Duodenal mucosa (tissue), 2 donors: Measurements from ENCODE around the gene CCL3.
"Not testable (repeated sequence)": the region's sequence is repeated elsewhere in the genome, so short reads cannot be mapped to it uniquely, and the experiment has no call there.

Experiments used
- H3K27ac ChIP-seq: one replicate; pipeline ENCODE4 v1.7.0; 2013; ENCODE audit warnings: low read depth, low read length
- H3K27me3 ChIP-seq, 2 donors: one replicate each; pipeline ENCODE4 v1.7.0; 2013; ENCODE audit warnings: low read length in 2 of 2, control low read depth in 1 of 2; ENCODE audit not compliant: insufficient read depth in 2 of 2, control insufficient read depth in 1 of 2
- H3K36me3 ChIP-seq, 2 donors: one replicate each; pipeline ENCODE4 v1.7.0; 2013; ENCODE audit warnings: low read length in 2 of 2, control low read depth in 1 of 2; ENCODE audit not compliant: insufficient read depth in 2 of 2, control insufficient read depth in 1 of 2
- H3K4me1 ChIP-seq, 2 donors: one replicate each; pipeline ENCODE4 v1.7.0; 2013; ENCODE audit warnings: low read length in 2 of 2, control low read depth in 1 of 2; ENCODE audit not compliant: insufficient read depth in 2 of 2, control insufficient read depth in 1 of 2
- H3K4me3 ChIP-seq, 2 donors: one replicate each; pipeline ENCODE4 v1.7.0; 2013; ENCODE audit warnings: low read length in 2 of 2, low read depth in 1 of 2
- H3K9ac ChIP-seq, 2 donors: one replicate each; pipeline ENCODE4 v1.7.0; 2013; ENCODE audit warnings: low read length in 2 of 2, low read depth in 1 of 2
- H3K9me3 ChIP-seq, 2 donors: one replicate each; pipeline ENCODE4 v1.7.0; 2013; ENCODE audit warnings: low read length in 2 of 2, control low read depth in 1 of 2; ENCODE audit not compliant: control insufficient read depth in 1 of 2

CCL3 gene

DNA sequence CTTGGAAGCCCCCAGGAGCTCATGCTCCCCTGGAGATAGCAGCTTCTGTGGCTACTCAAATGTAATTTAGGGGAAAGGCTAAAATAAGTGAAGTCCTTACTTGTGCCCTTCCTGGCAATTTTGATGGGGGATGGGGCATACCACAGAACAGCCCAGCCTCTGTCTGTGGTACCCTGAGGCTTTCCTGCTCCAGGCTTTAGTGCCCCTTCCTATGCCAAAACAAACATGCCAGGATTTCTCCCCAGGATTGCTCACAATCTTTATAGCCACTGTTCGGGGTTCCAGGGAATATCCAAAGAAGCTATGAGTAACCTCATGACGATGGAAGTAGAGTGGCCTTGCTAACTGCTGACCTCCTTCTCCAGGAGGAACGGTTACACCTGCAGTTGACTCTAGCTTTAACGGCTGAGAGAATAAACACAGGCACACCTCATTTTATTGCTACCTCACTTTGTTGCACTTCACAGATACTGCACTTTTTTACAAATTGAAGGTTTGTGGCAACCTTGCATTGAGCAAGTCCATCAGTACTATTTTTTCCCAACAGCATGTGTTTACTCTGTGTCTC lies 38.6 kb upstream of the CCL3 start:
- Histone ChIP-seq H3K4me1 (peaks cover 8 to 12% of the 10 kb centered on the region in 2 donors), H3K9me3 (peaks cover 14 to 15% of the 10 kb centered on the region in 2 donors), H3K9ac (no peak overlapping the region), H3K36me3 (no peaks in the 10 kb centered on the region), H3K4me3 (no peak overlapping the region), H3K27me3 (no peaks in the 10 kb centered on the region), H3K27ac (no peak overlapping the region)

DNA sequence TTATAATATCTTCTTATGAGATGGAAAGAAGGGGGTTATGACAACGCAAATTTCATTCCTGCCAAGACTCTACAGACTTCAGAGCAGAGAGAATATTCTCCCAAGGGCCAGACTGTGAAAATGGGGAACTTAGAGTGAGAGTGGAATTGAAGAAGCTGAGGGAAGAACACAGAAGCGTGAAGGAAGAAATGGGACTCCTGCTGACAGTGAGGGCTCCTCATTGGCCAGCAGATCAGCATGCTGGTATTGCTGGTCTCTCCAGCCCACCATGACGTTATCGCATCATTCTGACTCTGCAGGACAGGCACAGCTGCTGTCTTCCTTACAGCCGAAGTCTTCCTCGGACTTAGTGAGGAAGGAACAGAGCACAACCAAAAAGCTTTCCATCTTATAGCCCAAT lies 38.0 kb upstream of the CCL3 start:
- H3K4me1 ChIP-seq, result peaks cover 7 to 12% of the 10 kb centered on the region in 2 donors
- no peak overlapping the region for H3K4me3 ChIP-seq
- H3K9ac ChIP-seq, result no peak overlapping the region
- H3K9me3 ChIP-seq, result peaks cover 14 to 15% of the 10 kb centered on the region in 2 donors
- no peaks in the 10 kb centered on the region for H3K36me3 ChIP-seq
- H3K27ac ChIP-seq, result no peak overlapping the region
- H3K27me3 ChIP-seq, result no peaks in the 10 kb centered on the region

DNA sequence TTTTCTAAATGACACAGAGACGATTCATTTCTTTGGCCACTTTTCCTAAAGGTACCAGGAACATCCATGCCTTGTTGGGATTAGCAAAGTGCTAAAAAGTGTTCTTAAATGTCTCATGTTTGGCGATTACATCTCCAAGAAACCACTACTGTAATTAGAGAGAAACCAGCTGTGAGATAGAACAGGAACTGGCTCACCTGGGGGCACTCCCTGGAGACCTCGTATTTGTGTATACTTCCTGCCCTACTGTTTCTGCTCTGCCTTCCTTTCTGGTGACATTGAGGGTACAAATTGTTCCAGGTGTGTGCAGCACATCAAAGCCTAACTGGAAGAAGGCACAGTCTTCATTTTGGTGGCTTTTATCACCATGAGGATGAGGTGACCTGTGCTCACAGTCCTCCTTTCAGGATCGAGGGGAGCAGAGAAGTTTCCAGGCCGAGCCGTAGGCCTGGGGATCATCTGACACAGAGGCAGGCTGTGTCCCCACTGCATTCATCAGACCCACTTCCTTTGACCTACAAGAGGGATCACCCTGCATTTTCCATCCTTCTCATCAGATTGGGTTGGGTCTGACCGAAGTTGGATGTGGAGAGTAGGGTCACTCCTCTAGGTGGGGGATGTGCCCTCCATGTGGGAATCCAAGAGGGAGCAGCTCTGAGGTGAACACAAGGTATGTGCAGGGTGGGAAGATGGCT lies 37.4 kb upstream of the CCL3 start:
- Histone ChIP-seq H3K27ac (no peak overlapping the region), H3K27me3 (no peaks in the 10 kb centered on the region), H3K9me3 (peaks cover 14 to 15% of the 10 kb centered on the region in 2 donors), H3K4me3 (no peak overlapping the region), H3K9ac (no peak overlapping the region), H3K36me3 (no peaks in the 10 kb centered on the region), H3K4me1 (peaks cover 7 to 12% of the 10 kb centered on the region in 2 donors)

DNA sequence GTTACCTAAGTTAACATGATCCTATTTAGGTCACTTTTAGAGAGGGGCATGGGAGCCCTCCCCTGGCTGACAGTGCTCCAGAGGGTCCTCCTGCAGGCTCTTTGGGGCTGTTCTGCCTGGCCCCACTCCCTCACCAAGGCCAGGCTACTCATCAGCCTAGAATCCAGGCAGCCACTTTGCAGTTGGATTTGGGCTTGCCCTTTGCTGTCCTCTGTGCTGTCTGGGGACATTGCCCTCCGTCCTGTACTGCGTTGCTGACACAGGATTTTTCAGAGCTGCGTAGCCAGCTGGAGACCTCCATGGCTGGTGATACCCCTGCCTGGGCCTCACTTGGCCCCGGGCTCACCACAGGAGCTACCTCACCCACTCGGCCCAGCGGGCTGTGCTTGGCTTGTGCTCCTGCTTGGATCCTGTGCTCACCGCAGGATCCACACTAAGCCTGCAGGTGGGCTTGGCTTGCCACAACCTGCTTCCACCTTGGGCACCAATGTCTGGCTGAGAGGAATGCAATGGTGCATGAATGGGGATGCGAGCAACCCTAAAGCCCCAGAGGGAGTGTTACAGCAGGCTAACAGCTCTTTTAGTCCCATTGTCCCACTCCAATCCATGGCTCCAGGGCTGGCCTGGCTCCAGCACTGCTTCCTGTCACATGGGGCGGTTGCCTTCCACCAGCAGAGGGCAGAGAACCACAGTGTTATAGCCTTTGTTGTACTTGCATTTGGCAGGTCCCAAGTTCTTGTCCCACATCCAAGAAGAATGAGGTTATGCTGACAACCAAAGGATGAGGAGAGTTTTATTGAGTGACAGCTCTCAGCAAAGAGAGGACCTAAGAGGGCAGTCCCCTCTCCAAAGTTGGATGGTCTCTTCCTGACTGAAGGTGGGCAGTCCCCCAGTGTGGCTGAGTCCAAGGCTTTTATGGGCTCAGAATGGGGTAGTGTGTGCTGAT lies 35.2 kb upstream of the CCL3 start:
- Histone ChIP-seq H3K4me3 (no peak overlapping the region), H3K9me3 (peaks cover 14 to 15% of the 10 kb centered on the region in 2 donors), H3K27me3 (no peaks in the 10 kb centered on the region), H3K4me1 (peaks cover 11 to 17% of the 10 kb centered on the region in 2 donors), H3K36me3 (no peaks in the 10 kb centered on the region), H3K9ac (no peak overlapping the region), H3K27ac (no peak overlapping the region)

DNA sequence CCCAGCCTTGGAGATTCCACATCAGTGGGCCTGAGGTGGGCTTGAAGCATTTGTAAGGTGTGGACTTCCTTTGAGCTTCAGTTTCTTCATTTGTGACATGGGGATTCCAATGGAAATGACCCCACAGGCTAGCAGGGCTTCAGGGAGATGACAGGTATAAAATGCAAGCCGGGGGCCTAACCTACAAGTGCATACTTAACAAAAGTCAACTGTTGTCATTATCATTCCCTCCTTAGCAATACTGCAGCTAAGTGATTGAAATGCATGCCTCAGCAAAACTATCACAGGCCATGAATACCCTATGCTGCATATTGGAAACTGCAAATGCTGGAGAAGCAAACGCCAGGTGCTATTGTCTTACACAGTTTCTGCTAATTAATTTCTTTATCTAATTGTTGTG lies 33.5 kb upstream of the CCL3 start:
- no peak overlapping the region for H3K27ac ChIP-seq
- no peak overlapping the region for H3K4me3 ChIP-seq
- no peaks in the 10 kb centered on the region for H3K36me3 ChIP-seq
- peaks cover 14 to 15% of the 10 kb centered on the region in 2 donors for H3K9me3 ChIP-seq
- H3K9ac ChIP-seq, result no peak overlapping the region
- H3K27me3 ChIP-seq, result no peaks in the 10 kb centered on the region
- H3K4me1 ChIP-seq, result peaks cover 7 to 17% of the 10 kb centered on the region in 2 donors

DNA sequence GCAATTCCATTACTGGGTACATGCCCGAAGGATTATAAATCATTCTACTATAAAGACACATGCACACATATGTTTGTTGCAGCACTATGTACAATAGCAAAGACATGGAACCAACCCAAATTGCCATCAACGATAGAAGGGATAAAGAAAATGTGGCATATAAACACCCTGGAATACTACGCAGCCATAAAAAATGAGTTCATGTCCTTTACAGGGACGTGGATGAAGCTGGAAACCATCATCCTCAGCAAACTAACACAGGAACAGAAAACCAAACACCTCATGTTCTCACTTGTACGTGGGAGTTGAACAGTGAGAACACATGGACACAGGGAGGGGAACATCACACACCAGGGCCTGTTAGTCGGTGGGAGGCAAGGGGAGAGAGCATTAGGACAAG lies 31.2 kb upstream of the CCL3 start:
- H3K9me3 ChIP-seq, result peaks cover 13 to 14% of the 10 kb centered on the region in 2 donors
- H3K27me3 ChIP-seq, H3K4me1 ChIP-seq, H3K27ac ChIP-seq, H3K9ac ChIP-seq, H3K4me3 ChIP-seq, H3K36me3 ChIP-seq: not testable (repeated sequence)

DNA sequence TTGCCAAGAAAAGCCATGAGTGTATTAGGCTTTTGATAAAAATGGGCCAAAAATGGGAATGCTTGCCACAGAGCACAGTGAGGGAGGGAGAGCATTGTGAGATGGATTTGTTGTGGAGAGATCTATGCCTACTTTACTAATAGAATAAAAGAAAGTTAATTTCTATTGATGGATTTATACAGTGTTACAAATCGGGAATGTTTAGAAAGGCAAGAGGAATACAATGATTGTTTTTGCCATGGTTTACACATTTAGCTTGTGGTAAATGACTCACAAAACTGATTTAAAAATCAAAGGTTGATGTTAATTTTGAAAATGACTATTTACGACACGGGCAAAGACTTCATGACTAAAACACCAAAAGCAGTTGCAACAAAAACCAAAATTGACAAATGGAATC lies 30.3 kb upstream of the CCL3 start:
- H3K36me3 ChIP-seq, result no peaks in the 10 kb centered on the region
- H3K4me3 ChIP-seq, result no peak overlapping the region
- no peak overlapping the region for H3K27ac ChIP-seq
- peaks cover 4 to 5% of the 10 kb centered on the region in 2 donors for H3K4me1 ChIP-seq
- no peaks in the 10 kb centered on the region for H3K27me3 ChIP-seq
- H3K9ac ChIP-seq, result no peak overlapping the region
- peaks cover 4 to 5% of the 10 kb centered on the region in 2 donors for H3K9me3 ChIP-seq

DNA sequence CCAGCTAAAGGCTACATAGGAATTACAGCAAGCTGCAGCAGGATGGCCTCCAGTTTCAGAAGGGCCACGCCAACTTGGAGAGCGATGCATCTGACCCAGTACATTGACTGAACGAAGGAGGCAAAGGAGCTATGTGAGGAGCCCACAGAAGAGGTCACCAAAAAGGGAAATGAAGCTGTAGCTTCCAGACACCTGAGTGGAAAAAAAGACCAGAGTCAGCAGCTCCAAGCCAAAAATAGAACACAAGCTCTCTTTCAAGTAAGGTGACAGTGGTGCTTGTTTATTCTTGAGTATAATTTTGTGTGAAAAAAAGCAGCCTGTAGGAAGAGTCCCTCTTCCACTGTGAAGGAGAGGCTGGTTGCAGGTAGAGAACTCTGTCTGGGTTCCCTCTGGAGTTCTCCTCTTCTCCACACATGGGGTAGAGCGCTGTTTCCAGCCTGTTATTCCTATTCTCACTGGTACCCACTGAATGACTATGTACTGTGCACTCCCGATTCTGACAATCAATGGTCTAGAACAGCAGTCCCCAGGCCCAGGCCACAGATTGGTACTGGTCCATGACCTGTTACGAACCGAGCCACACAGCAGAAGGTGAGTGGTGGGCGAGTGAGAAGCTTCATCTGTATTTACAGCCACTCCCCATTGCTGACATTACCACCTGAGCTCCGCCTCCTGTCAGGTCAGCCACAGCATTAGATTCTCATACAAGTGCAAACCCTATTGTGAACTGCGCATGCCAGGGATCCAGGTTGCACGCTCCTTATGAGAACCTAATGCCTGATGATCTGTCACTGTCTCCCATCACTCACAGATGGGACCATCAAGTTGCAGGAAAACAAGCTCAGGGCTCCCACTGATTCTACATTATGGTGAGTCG lies 28.8 kb upstream of the CCL3 start:
- Histone ChIP-seq H3K27me3 (no peaks in the 10 kb centered on the region), H3K4me1 (peaks cover 4 to 5% of the 10 kb centered on the region in 2 donors), H3K36me3 (no peaks in the 10 kb centered on the region), H3K9ac (no peak overlapping the region), H3K9me3 (no peaks in the 10 kb centered on the region), H3K27ac (no peak overlapping the region), H3K4me3 (no peak overlapping the region)

DNA sequence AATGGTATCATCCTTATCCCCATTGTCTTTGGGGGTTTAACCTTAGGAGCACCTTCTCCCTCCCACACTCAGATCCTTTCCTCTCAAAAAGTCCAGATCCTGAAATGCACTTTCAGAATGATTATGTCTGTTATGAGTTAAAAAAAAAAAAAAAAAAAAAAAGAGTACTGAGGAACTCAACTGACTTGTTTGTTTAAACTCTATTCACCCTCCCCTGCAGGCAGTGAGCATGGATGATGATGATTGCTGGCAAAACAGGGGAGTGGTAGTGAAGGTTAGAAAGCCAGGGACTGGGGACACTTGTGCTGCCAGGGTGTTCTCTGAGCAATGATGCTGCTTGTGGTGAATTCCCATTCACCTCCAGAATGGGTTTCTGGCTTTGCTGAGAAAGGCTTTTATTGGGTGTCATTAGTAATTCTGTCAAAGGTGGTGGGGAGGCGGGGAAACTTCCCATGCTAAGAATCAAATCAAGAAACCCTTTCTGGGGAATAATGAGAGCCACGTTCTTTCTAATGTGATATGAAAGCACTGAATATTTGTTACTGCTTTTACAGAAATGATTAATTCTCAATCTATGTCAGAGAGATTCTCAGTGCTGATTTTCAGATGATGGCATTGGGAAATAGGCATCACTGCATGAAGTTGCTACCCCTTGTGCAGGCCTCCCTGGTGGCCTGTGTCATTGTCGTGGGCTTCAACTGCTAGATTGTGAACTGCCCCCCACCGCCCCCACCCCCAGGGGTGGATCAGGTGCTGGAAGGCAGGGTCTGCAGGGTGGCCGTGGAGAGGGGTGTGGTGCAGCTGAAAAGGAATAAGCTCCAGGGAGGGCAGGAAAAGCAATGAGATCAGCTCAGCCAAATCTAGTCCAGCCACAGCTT lies 27.8 kb upstream of the CCL3 start:
- no peak overlapping the region for H3K9ac ChIP-seq
- no peaks in the 10 kb centered on the region for H3K36me3 ChIP-seq
- no peak overlapping the region for H3K4me3 ChIP-seq
- H3K9me3 ChIP-seq, result no peaks in the 10 kb centered on the region
- H3K27me3 ChIP-seq, result no peaks in the 10 kb centered on the region
- H3K27ac ChIP-seq, result no peak overlapping the region
- H3K4me1 ChIP-seq, result peaks cover 4 to 5% of the 10 kb centered on the region in 2 donors
